Eye (tissue), 1 donor: ENCODE measurements around the gene PTPRK.
A peak's percentile ranks its signal among the peaks of the same experiment; 100 is the strongest.

Experiments used
- DNase-seq: peaks from one replicate; pipeline ENCODE4 v3.0.0-alpha.2; 2015

PTPRK gene

GRCh38 chr6:128380891-128381290, 139.5 kb downstream of the PTPRK start:
- DNase-seq = no peak

- no peak for DNase-seq
These were observed 140.8 kb downstream of the PTPRK start for GRCh38 chr6:128379577-128379976.

- DNase-seq = no peak
These were observed 143.4 kb downstream of the PTPRK start for GRCh38 chr6:128376952-128377503.

GRCh38 chr6:128371136-128371535, 149.3 kb downstream of the PTPRK start:
- no peak for DNase-seq

GRCh38 chr6:128370072-128370471, 150.3 kb downstream of the PTPRK start:
- DNase-seq = no peak

- no peak for DNase-seq
These were observed 152.0 kb downstream of the PTPRK start for GRCh38 chr6:128368213-128368944.

- no peak for DNase-seq
These were observed 153.0 kb downstream of the PTPRK start for GRCh38 chr6:128367437-128367836.

GRCh38 chr6:128365520-128366160, 154.8 kb downstream of the PTPRK start:
- no peak for DNase-seq

GRCh38 chr6:128364766-128365519, 155.5 kb downstream of the PTPRK start:
- DNase-seq = no peak

GRCh38 chr6:128363020-128363813, 157.2 kb downstream of the PTPRK start:
- peak; percentile 58 for DNase-seq

GRCh38 chr6:128361378-128361777, 159.0 kb downstream of the PTPRK start:
- no peak for DNase-seq

- no peak for DNase-seq
These were observed 162.1 kb downstream of the PTPRK start for GRCh38 chr6:128358244-128358776.

GRCh38 chr6:128357392-128358130, 162.8 kb downstream of the PTPRK start:
- DNase-seq = no peak

- DNase-seq = no peak
These were observed 168.0 kb downstream of the PTPRK start for GRCh38 chr6:128352366-128352765.

- DNase-seq = no peak
These were observed 169.2 kb downstream of the PTPRK start for GRCh38 chr6:128351255-128351514.

GRCh38 chr6:128350416-128351254, 169.8 kb downstream of the PTPRK start:
- no peak for DNase-seq

GRCh38 chr6:128347123-128347522, 173.3 kb downstream of the PTPRK start:
- peak; percentile 15 for DNase-seq

GRCh38 chr6:128346569-128346968, 173.8 kb downstream of the PTPRK start:
- DNase-seq = peak; percentile 36

- peak; percentile 23 for DNase-seq
These were observed 175.1 kb downstream of the PTPRK start for GRCh38 chr6:128345278-128345677.

GRCh38 chr6:128343706-128344105, 176.7 kb downstream of the PTPRK start:
- no peak for DNase-seq
